CD4-positive, alpha-beta T cell treated with Interleukin-1 beta for 1 hour (primary cell): ENCODE data around the gene DTNB.
"Not testable (repeated sequence)": the region's sequence is repeated elsewhere in the genome, so short reads cannot be mapped to it uniquely, and the experiment has no call there.

Source experiments
- DNase-seq, 2 donors: peaks; one replicate each; pipeline ENCODE4 v3.0.0-alpha.2; 2020 to 2022

Gene DTNB

GRCh38 chr2:25677877-25678276 is 4.5 kb upstream of the DTNB start:
- DNase-seq = no peak

GRCh38 chr2:25674077-25674362 is 643 bp upstream of the DTNB start:
- DNase-seq = no peak

- DNase-seq = peak; percentile 72 to 74
These were observed 680 bp downstream of the DTNB start for GRCh38 chr2:25672494-25673299.

GRCh38 chr2:25671622-25672021 is 1.8 kb downstream of the DTNB start:
- no peak for DNase-seq

GRCh38 chr2:25669520-25669919 is 3.9 kb downstream of the DTNB start:
- DNase-seq = no peak

DNA sequence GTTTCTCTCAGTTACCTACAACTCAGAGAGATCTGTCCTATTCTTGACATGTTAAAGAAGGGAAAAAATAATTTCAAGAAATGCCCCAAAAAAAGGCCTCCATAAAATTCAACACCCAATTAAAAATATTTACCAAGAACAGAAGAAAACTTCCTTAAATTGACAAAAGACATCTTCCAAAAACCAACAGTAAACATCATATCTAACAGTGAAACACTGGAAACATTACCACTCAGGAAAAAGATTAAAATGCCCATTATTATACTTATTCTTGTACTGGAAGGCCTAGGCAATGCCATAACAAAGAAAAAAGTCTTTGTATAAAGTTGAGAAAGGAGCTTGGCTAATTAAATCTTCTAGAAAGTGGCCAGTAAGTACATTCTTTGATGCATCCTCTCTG is 7.2 kb downstream of the DTNB start:
- DNase-seq = no peak

DNA sequence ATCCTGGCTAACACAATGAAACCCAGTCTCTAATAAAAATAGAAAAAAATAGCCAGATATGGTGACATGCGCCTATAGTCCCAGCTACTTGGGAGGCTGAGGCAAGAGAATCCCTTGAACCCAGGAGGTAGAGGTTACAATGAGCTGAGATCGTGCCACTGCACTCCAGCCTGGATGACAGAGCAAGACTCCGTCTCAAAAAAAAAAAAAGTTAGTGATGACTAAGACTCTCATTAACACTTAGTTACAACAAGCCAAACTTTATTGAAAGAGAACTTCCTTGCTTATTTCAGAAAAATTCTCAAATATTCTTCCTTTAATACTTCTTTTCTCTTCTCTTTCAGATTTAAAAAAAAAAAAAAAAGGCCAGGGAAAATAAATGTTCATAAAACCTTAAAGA is 7.9 kb downstream of the DTNB start:
- not testable (repeated sequence) for DNase-seq

DNA sequence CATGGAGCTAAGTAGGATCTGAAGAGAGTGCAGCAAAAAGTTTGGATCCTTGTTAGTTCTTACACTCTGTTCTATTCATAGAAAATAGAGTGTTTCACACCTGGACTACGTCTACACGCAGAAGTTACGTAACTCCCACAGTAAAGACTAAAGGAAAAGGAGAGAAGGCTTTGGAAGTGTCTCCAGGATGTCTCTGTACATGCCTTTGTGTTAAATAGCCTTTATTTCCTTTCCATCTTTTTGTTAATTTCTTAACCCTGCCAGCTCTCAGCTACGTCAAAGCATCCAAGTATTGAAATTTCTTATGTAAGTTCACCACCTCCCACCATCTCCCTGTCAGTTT is 8.4 kb downstream of the DTNB start:
- no peak for DNase-seq

- peak; percentile 13 to 14 for DNase-seq
These were observed 9.0 kb downstream of the DTNB start for GRCh38 chr2:25664183-25664964.

DNA sequence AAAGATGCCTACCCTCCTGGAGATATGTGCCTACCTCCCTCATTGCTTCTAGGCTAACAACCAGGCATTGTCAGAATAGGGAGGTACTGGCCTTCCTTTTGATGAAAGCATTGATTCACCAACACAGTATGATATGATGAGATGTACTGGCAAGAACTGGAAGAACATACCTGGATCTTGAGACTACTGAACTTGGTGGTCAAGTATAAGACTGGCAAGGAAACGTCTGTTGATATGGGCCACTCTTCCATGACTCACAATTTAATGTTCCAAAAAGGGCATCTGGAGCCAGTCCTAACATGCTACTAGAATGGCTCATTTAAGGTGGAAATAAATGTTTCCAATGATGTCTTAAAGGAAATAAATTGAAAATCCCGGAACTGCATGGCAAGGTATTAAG is 18.1 kb downstream of the DTNB start:
- DNase-seq = no peak

- DNase-seq = no peak
These were observed 18.6 kb downstream of the DTNB start for GRCh38 chr2:25654801-25655200.

- DNase-seq = no peak
These were observed 21.5 kb downstream of the DTNB start for GRCh38 chr2:25651782-25652455.

DNA sequence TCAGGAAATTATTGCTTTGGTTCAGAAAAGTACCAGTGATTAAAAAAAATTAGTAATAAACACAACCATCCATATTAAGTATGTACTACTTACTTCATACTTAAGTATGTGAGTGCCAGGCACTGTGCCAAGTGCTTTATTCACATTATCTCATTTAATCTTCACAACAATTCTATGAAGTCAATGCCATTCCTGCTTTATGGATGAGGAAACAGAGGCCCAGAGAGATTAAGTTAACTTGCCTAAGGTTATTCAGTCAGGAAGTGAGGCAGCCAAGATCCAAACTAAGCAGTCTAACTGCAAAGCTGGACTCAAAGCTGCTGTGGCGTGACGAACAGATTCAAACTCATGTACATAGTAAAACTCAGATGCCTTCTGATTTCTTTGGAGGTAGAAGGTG is 22.3 kb downstream of the DTNB start:
- no peak for DNase-seq

- DNase-seq = no peak
These were observed 23.1 kb downstream of the DTNB start for GRCh38 chr2:25650256-25650655.

- DNase-seq = no peak
These were observed 23.6 kb downstream of the DTNB start for GRCh38 chr2:25649786-25650185.

DNA sequence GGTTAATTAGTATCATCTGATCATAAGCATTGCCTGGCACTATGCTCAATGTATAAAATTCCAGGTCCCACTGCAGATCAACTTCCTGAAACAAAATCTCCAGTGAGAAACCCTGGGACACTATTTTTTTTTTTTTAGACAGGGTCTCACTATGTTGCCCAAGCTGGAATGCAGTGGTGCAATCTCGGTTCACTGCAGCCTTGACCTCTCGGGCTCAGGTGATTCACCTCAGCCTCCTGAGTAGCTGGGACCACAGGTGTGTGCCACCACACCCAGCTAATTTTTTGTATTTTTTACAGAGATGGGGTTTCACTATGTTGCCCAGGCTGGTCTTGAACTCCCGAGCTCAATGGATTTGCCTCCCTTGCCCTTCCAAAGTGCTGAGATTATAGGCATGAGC is 31.1 kb downstream of the DTNB start:
- no peak for DNase-seq

DNA sequence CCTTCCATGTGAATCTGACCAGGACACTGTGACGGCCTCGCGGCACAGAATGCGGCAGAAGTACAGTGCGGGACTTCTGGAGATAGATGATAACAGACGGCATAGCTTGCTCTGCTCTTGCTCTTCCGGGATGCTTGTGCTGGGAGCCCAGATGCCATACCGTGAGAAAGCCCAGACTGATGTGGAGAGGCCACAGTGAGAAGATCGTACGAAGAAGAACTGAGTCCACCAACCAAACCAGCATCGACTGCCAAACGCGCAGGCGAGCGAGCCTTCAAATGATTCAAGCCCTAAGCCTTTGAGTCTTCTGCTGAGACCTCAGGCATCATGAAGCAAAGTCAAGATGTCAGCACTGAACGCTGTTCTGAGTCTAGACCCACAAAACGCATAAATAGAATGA is 33.7 kb downstream of the DTNB start:
- no peak for DNase-seq

DNA sequence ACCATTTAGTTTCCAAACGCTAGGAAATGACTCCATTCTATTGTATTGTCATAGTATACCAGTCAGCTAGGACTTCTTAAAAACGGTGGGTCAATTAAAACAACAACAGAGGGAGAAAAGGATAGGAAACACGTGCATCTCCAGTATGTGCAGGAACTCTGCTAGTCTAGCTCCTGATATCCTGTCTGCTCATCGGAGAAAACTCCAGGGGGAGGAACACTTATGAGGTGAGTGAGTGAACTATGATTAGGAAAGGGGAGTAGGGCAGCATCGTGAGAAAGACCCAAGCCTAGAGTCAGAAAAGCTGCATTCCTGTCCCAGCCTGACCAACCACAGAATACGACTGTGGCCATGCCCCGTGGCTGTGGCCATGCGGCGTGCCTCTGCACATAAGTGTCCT is 34.2 kb downstream of the DTNB start:
- no peak for DNase-seq

DNA sequence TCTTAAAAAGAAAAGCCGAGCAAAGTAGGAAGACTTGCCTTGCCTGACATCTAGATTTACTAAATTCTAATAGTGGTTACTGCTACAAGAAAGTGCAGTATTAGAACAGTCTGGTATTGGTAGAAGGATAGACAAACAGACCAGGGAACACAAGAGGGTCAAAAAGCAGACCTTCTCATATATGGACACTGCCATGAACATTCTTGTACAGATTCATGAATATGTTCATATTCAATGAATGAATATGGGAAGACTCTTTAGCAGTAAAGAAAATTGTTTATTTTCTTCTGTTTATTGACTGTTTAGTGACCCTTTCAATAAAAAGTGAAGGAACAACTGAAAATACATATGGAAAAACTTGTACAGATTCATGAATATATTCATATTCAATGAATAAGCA is 37.6 kb downstream of the DTNB start:
- no peak for DNase-seq

DNA sequence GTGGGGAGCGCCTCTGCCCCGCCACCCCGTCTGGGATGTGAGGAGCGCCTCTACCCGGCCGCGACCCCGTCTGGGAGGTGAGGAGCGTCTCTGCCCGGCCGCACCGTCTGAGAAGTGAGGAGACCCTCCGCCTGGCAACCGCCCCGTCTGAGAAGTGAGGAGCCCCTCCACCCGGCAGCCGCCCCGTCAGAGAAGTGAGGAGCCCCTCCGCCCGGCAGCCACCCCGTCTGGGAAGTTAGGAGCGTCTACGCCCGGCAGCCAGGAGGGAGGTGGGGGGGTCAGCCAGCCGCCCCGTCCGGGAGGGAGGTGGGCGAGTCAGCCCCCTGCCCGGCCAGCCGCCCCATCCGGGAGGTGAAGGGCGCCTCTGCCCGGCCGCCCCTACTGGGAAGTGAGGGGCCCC is 39.6 kb downstream of the DTNB start:
- DNase-seq = not testable (repeated sequence)

DNA sequence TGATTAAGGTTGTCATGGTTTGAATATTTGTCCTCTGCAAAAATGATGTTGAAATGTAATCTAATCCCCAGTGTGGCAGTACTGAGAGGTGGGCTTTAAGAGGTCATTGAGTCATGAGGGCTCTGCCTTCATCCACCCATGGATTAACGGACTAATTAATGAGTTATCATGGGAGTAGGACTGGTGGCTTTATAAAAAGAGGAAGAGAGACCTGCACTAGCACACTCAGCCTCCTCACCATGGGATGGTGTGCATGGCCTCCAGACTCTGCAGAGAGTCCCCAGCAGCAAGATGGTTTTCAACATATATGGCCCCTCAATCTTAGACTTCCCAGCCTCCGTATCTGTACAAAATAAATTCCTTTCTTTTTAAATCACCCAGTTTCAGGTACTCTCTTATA is 41.0 kb downstream of the DTNB start:
- no peak for DNase-seq

- DNase-seq = no peak
These were observed 48.7 kb downstream of the DTNB start for GRCh38 chr2:25624635-25625034.

GRCh38 chr2:25623361-25623760 is 50.0 kb downstream of the DTNB start:
- no peak for DNase-seq

DNA sequence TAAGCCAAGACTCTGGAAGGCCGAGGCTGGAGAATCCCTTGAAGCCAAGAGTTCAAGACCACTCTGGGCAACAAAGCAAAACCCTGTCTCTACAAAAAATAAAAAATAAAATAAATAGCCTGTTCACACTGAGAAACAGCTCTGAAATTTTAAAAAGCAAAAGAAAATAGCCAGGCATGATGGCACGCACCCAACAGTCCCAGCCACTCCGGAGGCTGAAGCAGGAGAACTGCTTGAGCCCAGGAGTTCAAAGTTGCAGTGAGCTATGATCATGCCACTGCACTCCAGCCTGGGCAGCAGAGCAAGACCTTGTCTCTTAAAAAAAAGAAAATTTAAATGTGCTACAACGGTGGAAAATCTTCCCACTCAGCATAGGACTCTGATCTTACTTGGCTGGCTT is 52.7 kb downstream of the DTNB start:
- no peak for DNase-seq
